Smooth muscle cell (in vitro differentiated cells): ENCODE results near the gene SERTAD4. TPM values are rescaled to one million over a fixed set of nuclear protein-coding genes. Genes with fewer than 3 reads are reported as not detected.

Experiments
- DNase-seq: peaks from one replicate; lab custom pipeline; 2025; ENCODE audit not compliant: unreplicated experiment; lab: John Stamatoyannopoulos, UW
- H2AFZ ChIP-seq: fragments of 200-600 bp; sonication (generic); 2 replicates; pipeline ENCODE4 v1.6.0; 2016; ENCODE audit warnings: antibody characterized with exemption, low read depth, mild to moderate bottlenecking
- H3F3A ChIP-seq: fragments of 200-600 bp; sonication (generic); 2 replicates; pipeline ENCODE4 v1.6.0; 2017; ENCODE audit warnings: antibody characterized with exemption, low read depth
- H3K27ac ChIP-seq: fragments of 200-600 bp; sonication (generic); 2 replicates; pipeline ENCODE4 v1.5.1; 2016; ENCODE audit warnings: low read depth, mild to moderate bottlenecking
- H3K27me3 ChIP-seq: fragments of 200-600 bp; sonication (generic); 2 replicates; pipeline ENCODE4 v1.6.1; 2016; ENCODE audit warnings: low read depth, mild to moderate bottlenecking
- H3K36me3 ChIP-seq: fragments of 200-600 bp; sonication (generic); 2 replicates; pipeline ENCODE4 v1.5.1; 2016; ENCODE audit warnings: low read depth
- H3K4me1 ChIP-seq: fragments of 200-600 bp; sonication (generic); 2 replicates; pipeline ENCODE4 v1.5.1; 2016; ENCODE audit warnings: low read depth
- H3K4me2 ChIP-seq: fragments of 200-600 bp; sonication (generic); 2 replicates; pipeline ENCODE4 v1.6.0; 2016; ENCODE audit warnings: mild to moderate bottlenecking
- H3K4me3 ChIP-seq: fragments of 200-600 bp; sonication (generic); 2 replicates; pipeline ENCODE4 v1.5.1; 2016; ENCODE audit warnings: mild to moderate bottlenecking
- H3K79me2 ChIP-seq: fragments of 200-600 bp; sonication (generic); 2 replicates; pipeline ENCODE4 v1.6.0; 2016; ENCODE audit warnings: low read depth, mild to moderate bottlenecking
- H3K9ac ChIP-seq: fragments of 200-600 bp; sonication (generic); 2 replicates; pipeline ENCODE4 v1.6.0; 2016; ENCODE audit warnings: low read depth
- H3K9me3 ChIP-seq: fragments of 200-600 bp; sonication (generic); replicated peaks from 2 replicates; pipeline ENCODE4 v1.5.1; 2016; ENCODE audit warnings: low read depth
- H4K20me1 ChIP-seq: fragments of 200-600 bp; sonication (generic); 2 replicates; pipeline ENCODE4 v1.6.0; 2016; ENCODE audit warnings: low read depth
- WGBS: methylation state at CpG from one replicate; pipeline ENCODE4 v1.1.7; 2016; ENCODE audit warnings: low lambda C conversion rate; 5-methylcytosine and 5-hydroxymethylcytosine counted together
- polyA plus RNA-seq: library from polyadenylated mRNA; unstranded; fragments of >200 nt; fragmentation: Nextera tagmentation; extraction: Ambion mirVana; gene quantifications from 2 replicates; pipeline ENCODE4 v1.2.1, GENCODE V29; 2016
- total RNA-seq: library from RNA; depleted of rRNA; stranded (reverse); fragments of >200 nt; gene quantifications from 2 replicates; pipeline ENCODE4 v1.2.3, GENCODE V29; 2014
- TF ChIP-seq, protein P1 (sequence below): fragments of 200-600 bp; sonication (generic); IDR thresholded peaks from 2 replicates; pipeline ENCODE4 v1.5.1; 2017; ENCODE audit warnings: borderline replicate concordance, mild to moderate bottlenecking, antibody characterized with exemption; ENCODE audit not compliant: insufficient read depth, poor library complexity, severe bottlenecking

SERTAD4 gene
- total and polyA plus RNA-seq, 2 experiments from 2014 or later = 0.18 to 3.1 TPM

DNA sequence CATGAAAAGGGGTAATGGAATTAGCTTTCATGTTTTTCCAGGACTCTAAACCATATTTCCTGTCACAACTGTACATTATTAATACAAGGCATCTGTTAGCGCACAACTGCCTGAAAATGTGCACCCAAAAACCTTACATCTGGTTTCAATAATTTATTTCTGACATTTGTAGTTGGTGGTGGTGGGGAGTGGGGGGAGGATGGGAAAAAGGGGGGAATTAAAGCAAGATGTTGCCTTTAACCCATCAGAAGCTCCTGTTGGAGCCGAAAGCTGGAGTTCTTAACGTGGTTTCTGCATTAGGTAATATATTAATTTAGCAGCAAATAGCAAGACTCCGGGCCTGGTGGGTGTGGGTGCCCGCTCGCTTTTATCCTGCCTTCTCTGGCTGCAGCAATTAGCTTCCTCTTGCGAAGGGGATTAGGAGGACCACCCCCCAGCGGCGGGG is 59.2 kb downstream of the SERTAD4 start:
- peak overlapping the region; percentile 5 for H3K27ac ChIP-seq

DNA sequence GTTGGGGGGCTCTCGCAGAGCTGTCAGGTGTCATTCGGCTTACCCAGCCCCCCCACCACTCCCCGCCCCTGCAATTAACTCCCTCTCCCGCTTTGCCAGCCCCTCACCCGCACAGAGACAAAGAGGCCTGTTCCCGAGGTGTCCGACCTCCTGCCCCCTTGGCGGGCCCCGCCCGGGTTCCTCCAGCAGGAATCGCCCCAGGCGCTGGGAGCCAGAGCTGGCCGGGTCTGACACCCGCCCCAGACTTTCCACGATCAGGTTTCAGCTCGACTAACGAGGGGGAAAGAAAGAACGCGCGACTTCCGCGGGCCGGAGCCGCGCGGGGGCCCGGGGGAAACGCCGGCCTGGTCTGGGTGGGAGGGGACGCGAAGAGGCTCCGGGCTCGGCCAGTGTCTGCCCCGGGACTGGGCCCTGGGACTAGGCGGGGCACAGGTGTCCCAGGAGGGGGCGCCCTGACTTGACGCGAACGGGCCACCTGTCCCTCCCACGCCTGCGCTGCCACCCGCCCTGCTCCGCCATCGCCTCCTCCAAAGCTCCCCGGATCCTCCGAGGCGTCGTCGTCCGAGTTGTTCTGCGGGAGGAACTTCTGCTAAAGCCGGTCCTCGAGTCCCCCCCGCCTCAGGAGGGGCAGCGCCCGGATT is 59.8 kb downstream of the SERTAD4 start:
- Histone ChIP-seq H3K4me2 (peak overlapping the region; percentile 88), H3K79me2 (no peaks in the 10 kb centered on the region), H2AFZ (peak overlapping the region; percentile 77), H3K27ac (peak overlapping the region; percentile 5), H3K4me3 (peak overlapping the region; percentile 50), H3F3A (peaks cover 21% of the 10 kb centered on the region), H3K4me1 (peaks cover 35% of the 10 kb centered on the region), H3K9me3 (no peaks in the 10 kb centered on the region), H3K36me3 (no peaks in the 10 kb centered on the region), H3K9ac (peak overlapping the region; percentile 65), H3K27me3 (no peaks in the 10 kb centered on the region), H4K20me1 (no peaks in the 10 kb centered on the region)
- 3% methylated on average over 55 of the region's 56 CpGs for WGBS
- TF ChIP-seq, protein P1, sequence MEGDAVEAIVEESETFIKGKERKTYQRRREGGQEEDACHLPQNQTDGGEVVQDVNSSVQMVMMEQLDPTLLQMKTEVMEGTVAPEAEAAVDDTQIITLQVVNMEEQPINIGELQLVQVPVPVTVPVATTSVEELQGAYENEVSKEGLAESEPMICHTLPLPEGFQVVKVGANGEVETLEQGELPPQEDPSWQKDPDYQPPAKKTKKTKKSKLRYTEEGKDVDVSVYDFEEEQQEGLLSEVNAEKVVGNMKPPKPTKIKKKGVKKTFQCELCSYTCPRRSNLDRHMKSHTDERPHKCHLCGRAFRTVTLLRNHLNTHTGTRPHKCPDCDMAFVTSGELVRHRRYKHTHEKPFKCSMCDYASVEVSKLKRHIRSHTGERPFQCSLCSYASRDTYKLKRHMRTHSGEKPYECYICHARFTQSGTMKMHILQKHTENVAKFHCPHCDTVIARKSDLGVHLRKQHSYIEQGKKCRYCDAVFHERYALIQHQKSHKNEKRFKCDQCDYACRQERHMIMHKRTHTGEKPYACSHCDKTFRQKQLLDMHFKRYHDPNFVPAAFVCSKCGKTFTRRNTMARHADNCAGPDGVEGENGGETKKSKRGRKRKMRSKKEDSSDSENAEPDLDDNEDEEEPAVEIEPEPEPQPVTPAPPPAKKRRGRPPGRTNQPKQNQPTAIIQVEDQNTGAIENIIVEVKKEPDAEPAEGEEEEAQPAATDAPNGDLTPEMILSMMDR = peak; percentile 27
- no peak for DNase-seq

More for the DNA sequence above, 59.2 kb downstream of the SERTAD4 start:
- Histone ChIP-seq H3K4me2 (peak overlapping the region; percentile 88), H2AFZ (peak overlapping the region; percentile 77), H3K9ac (peak overlapping the region; percentile 65), H3K4me3 (peak overlapping the region; percentile 50), H4K20me1 (no peaks in the 10 kb centered on the region), H3K36me3 (no peaks in the 10 kb centered on the region), H3K27me3 (no peaks in the 10 kb centered on the region), H3F3A (peaks cover 21% of the 10 kb centered on the region), H3K79me2 (no peaks in the 10 kb centered on the region), H3K4me1 (peaks cover 35% of the 10 kb centered on the region), H3K9me3 (no peaks in the 10 kb centered on the region)
- 12% methylated on average over 9 of the region's 9 CpGs for WGBS
- TF ChIP-seq, protein P1 = no peak
- DNase-seq = no peak

DNA sequence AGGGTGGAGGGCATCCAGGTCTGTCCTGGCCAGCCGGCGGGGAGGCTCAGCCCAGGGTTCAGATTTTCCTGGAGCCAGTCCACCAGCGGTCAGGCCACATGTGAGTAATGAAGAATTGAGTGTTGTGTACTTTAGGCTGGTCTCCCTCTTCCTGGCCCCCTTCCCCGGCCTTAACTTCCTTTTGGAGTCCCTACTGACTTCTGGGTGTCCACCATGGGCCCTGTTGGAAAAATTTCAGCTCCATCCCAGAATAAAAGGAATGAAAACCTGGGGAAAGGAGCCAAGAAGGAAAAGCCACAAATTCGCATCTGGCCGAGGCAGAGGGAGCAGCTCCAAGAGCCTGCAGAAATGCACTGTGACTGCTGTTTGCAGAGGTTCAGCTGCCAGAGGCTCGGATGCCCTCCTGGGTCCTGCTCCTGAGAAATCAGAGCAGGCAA is 60.6 kb downstream of the SERTAD4 start:
- 55% methylated on average over 7 of the region's 7 CpGs for WGBS
- H3K4me1 ChIP-seq = peaks cover 35% of the 10 kb centered on the region
- DNase-seq = no peak
- no peaks in the 10 kb centered on the region for H3K36me3 ChIP-seq
- no peak overlapping the region for H3K9ac ChIP-seq
- no peaks in the 10 kb centered on the region for H3K27me3 ChIP-seq
- TF ChIP-seq, protein P1 = no peak
- no peak overlapping the region for H3K27ac ChIP-seq
- H4K20me1 ChIP-seq = no peaks in the 10 kb centered on the region
- peak overlapping the region; percentile 50 for H3K4me3 ChIP-seq
- peak overlapping the region; percentile 77 for H2AFZ ChIP-seq
- H3F3A ChIP-seq = peaks cover 21% of the 10 kb centered on the region
- H3K4me2 ChIP-seq = peak overlapping the region; percentile 88
- no peaks in the 10 kb centered on the region for H3K79me2 ChIP-seq
- no peaks in the 10 kb centered on the region for H3K9me3 ChIP-seq
